ENCODE results near the gene EMP2.

- TF ChIP-seq CTCF (IDR thresholded peaks at IDR 0.05 in 8 of 11, conservative IDR thresholded peaks at IDR 0.05 in 3 of 11) (no peak), POLR2A (IDR thresholded peaks at IDR 0.05) (no peak), POLR2AphosphoS5 (IDR thresholded peaks at IDR 0.05) (no peak)
Measured at GRCh38 chr16:10554569-10554968, 25.8 kb downstream of the EMP2 start.

All from spleen (tissue), 7 donors.